ENCODE results near the gene AKT1S1.
A peak's percentile ranks its signal among the peaks of the same experiment; 100 is the strongest.

Gene AKT1S1

GRCh38 chr19:49882643-49883042, 5.5 kb upstream of the AKT1S1 start:
- no peak for DNase-seq

- no peak for DNase-seq
Observed at GRCh38 chr19:49881672-49882394, 4.7 kb upstream of the AKT1S1 start.

GRCh38 chr19:49881186-49881585, 4.0 kb upstream of the AKT1S1 start:
- DNase-seq = no peak

- no peak for DNase-seq
Observed at GRCh38 chr19:49880162-49880869, 3.2 kb upstream of the AKT1S1 start.

- no peak for DNase-seq
Observed at GRCh38 chr19:49879243-49879963, 2.2 kb upstream of the AKT1S1 start.

- DNase-seq = no peak
Observed at GRCh38 chr19:49878744-49879070, 1.6 kb upstream of the AKT1S1 start.

- peak; percentile 100 for DNase-seq
Observed at GRCh38 chr19:49877879-49878743, 956 bp upstream of the AKT1S1 start.

GRCh38 chr19:49876422-49877019, 634 bp downstream of the AKT1S1 start:
- peak; percentile 98 for DNase-seq

GRCh38 chr19:49875857-49876421, 1.2 kb downstream of the AKT1S1 start:
- DNase-seq = peak; percentile 68

GRCh38 chr19:49875177-49875576, 2.0 kb downstream of the AKT1S1 start:
- no peak for DNase-seq

GRCh38 chr19:49874503-49875157, 2.5 kb downstream of the AKT1S1 start:
- no peak for DNase-seq

GRCh38 chr19:49873834-49874233, 3.3 kb downstream of the AKT1S1 start:
- DNase-seq = no peak

GRCh38 chr19:49873129-49873521, 4.0 kb downstream of the AKT1S1 start:
- no peak for DNase-seq

GRCh38 chr19:49872245-49873128, 4.7 kb downstream of the AKT1S1 start:
- no peak for DNase-seq

- no peak for DNase-seq
Observed at GRCh38 chr19:49871349-49871985, 5.7 kb downstream of the AKT1S1 start.

GRCh38 chr19:49870309-49870901, 6.8 kb downstream of the AKT1S1 start:
- no peak for DNase-seq

GRCh38 chr19:49869484-49870308, 7.5 kb downstream of the AKT1S1 start:
- DNase-seq = peak; percentile 92

GRCh38 chr19:49869009-49869483, 8.1 kb downstream of the AKT1S1 start:
- no peak for DNase-seq

Measured in stimulated activated CD4-positive, alpha-beta T cell treated with anti-CD3 and anti-CD28 coated beads, Interleukin-15, amount 100 ng/mL, for 24 hours (primary cell).